ENCODE data around the gene SLC25A27. TPM values are rescaled to one million over a fixed set of nuclear protein-coding genes. Genes with fewer than 3 reads are reported as not detected.

Gene SLC25A27
- total and polyA plus RNA-seq, 2 experiments from 2014 or later: 8.5 to 16.2 TPM

GRCh38 chr6:46605091-46605797, 47.5 kb upstream of the SLC25A27 start:
- no peak for ATAC-seq

More at GRCh38 chr6:46605091-46605797, 47.5 kb upstream of the SLC25A27 start:
- Mint-ChIP-seq H3K27me3 (ENCODE audit: insufficient read depth, low read depth, poor library complexity) (no peaks in the 10 kb centered on the region), H3K27ac (no peak overlapping the region), H3K36me3 (ENCODE audit: low read depth) (no peaks in the 10 kb centered on the region), H3K9me3 (no peaks in the 10 kb centered on the region), H3K4me3 (no peak overlapping the region), H3K4me1 (no peaks in the 10 kb centered on the region)
- no peaks in the 10 kb centered on the region for H3K4me1 ChIP-seq (ENCODE audit: insufficient read depth)
- H3K79me2 ChIP-seq (replicated peaks; ENCODE audit: insufficient read depth): no peaks in the 10 kb centered on the region
- no peak overlapping the region for H2AFZ ChIP-seq
- TF ChIP-seq CREB1 (CRISPR knock-in tag; IDR thresholded peaks at IDR 0.05; ENCODE audit: low read depth) (no peak), NANOG (IDR thresholded peaks at IDR 0.05; ENCODE audit: borderline replicate concordance) (no peak), STAT1 (IDR thresholded peaks at IDR 0.05; ENCODE audit: unreplicated experiment) (no peak), ZNF331 (CRISPR knock-in tag; IDR thresholded peaks at IDR 0.05; ENCODE audit: low read depth) (no peak), EZH2 (IDR thresholded peaks at IDR 0.05; ENCODE audit: low read depth, unreplicated experiment) (no peak), ZNF114 (CRISPR knock-in tag; IDR thresholded peaks at IDR 0.05) (no peak), REST (IDR thresholded peaks at IDR 0.05; ENCODE audit: unreplicated experiment) (no peak), EZH2phosphoT487 (IDR thresholded peaks at IDR 0.05; ENCODE audit: unreplicated experiment) (no peak), JUNB (IDR thresholded peaks at IDR 0.05; ENCODE audit: unreplicated experiment) (no peak), POLR2AphosphoS5 (IDR thresholded peaks at IDR 0.05; ENCODE audit: low read depth) (no peak)
- TF ChIP-seq, protein P1, sequence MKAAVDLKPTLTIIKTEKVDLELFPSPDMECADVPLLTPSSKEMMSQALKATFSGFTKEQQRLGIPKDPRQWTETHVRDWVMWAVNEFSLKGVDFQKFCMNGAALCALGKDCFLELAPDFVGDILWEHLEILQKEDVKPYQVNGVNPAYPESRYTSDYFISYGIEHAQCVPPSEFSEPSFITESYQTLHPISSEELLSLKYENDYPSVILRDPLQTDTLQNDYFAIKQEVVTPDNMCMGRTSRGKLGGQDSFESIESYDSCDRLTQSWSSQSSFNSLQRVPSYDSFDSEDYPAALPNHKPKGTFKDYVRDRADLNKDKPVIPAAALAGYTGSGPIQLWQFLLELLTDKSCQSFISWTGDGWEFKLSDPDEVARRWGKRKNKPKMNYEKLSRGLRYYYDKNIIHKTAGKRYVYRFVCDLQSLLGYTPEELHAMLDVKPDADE (IDR thresholded peaks at IDR 0.05): no peak
- TF ChIP-seq, protein P2, sequence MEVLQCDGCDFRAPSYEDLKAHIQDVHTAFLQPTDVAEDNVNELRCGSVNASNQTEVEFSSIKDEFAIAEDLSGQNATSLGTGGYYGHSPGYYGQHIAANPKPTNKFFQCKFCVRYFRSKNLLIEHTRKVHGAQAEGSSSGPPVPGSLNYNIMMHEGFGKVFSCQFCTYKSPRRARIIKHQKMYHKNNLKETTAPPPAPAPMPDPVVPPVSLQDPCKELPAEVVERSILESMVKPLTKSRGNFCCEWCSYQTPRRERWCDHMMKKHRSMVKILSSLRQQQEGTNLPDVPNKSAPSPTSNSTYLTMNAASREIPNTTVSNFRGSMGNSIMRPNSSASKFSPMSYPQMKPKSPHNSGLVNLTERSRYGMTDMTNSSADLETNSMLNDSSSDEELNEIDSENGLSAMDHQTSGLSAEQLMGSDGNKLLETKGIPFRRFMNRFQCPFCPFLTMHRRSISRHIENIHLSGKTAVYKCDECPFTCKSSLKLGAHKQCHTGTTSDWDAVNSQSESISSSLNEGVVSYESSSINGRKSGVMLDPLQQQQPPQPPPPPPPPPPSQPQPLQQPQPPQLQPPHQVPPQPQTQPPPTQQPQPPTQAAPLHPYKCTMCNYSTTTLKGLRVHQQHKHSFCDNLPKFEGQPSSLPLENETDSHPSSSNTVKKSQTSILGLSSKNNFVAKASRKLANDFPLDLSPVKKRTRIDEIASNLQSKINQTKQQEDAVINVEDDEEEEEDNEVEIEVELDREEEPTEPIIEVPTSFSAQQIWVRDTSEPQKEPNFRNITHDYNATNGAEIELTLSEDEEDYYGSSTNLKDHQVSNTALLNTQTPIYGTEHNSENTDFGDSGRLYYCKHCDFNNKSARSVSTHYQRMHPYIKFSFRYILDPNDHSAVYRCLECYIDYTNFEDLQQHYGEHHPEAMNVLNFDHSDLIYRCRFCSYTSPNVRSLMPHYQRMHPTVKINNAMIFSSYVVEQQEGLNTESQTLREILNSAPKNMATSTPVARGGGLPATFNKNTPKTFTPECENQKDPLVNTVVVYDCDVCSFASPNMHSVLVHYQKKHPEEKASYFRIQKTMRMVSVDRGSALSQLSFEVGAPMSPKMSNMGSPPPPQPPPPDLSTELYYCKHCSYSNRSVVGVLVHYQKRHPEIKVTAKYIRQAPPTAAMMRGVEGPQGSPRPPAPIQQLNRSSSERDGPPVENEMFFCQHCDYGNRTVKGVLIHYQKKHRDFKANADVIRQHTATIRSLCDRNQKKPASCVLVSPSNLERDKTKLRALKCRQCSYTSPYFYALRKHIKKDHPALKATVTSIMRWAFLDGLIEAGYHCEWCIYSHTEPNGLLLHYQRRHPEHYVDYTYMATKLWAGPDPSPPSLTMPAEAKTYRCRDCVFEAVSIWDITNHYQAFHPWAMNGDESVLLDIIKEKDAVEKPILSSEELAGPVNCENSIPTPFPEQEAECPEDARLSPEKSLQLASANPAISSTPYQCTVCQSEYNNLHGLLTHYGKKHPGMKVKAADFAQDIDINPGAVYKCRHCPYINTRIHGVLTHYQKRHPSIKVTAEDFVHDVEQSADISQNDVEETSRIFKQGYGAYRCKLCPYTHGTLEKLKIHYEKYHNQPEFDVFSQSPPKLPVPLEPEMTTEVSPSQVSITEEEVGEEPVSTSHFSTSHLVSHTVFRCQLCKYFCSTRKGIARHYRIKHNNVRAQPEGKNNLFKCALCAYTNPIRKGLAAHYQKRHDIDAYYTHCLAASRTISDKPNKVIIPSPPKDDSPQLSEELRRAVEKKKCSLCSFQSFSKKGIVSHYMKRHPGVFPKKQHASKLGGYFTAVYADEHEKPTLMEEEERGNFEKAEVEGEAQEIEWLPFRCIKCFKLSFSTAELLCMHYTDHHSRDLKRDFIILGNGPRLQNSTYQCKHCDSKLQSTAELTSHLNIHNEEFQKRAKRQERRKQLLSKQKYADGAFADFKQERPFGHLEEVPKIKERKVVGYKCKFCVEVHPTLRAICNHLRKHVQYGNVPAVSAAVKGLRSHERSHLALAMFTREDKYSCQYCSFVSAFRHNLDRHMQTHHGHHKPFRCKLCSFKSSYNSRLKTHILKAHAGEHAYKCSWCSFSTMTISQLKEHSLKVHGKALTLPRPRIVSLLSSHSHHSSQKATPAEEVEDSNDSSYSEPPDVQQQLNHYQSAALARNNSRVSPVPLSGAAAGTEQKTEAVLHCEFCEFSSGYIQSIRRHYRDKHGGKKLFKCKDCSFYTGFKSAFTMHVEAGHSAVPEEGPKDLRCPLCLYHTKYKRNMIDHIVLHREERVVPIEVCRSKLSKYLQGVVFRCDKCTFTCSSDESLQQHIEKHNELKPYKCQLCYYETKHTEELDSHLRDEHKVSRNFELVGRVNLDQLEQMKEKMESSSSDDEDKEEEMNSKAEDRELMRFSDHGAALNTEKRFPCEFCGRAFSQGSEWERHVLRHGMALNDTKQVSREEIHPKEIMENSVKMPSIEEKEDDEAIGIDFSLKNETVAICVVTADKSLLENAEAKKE (CRISPR knock-in tag; IDR thresholded peaks at IDR 0.05): no peak
- TF ChIP-seq, protein P3, sequence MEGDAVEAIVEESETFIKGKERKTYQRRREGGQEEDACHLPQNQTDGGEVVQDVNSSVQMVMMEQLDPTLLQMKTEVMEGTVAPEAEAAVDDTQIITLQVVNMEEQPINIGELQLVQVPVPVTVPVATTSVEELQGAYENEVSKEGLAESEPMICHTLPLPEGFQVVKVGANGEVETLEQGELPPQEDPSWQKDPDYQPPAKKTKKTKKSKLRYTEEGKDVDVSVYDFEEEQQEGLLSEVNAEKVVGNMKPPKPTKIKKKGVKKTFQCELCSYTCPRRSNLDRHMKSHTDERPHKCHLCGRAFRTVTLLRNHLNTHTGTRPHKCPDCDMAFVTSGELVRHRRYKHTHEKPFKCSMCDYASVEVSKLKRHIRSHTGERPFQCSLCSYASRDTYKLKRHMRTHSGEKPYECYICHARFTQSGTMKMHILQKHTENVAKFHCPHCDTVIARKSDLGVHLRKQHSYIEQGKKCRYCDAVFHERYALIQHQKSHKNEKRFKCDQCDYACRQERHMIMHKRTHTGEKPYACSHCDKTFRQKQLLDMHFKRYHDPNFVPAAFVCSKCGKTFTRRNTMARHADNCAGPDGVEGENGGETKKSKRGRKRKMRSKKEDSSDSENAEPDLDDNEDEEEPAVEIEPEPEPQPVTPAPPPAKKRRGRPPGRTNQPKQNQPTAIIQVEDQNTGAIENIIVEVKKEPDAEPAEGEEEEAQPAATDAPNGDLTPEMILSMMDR (conservative IDR thresholded peaks at IDR 0.05; ENCODE audit: low read depth in 2 of 2): no peak
- H3F3A ChIP-seq (replicated peaks; ENCODE audit: low read depth): no peaks in the 10 kb centered on the region
- no peaks in the 10 kb centered on the region for H3K36me3 ChIP-seq (ENCODE audit: insufficient read depth)
- no peaks in the 10 kb centered on the region for H3K9me2 ChIP-seq (ENCODE audit: insufficient read depth)
- H4K20me1 ChIP-seq (replicated peaks; ENCODE audit: insufficient read depth): no peaks in the 10 kb centered on the region
- no peak overlapping the region for H3K27ac ChIP-seq (ENCODE audit: low read depth)
- no peak overlapping the region for H3K4me2 ChIP-seq
- no peaks in the 10 kb centered on the region for H3K27me3 ChIP-seq (ENCODE audit: insufficient read depth)
- H3K4me3 ChIP-seq: no peak overlapping the region
- no peak for DNase-seq (ENCODE audit: low spot score)

Data from GM23338 (cell line).